SH-SY5Y (cell line): ENCODE results near the gene CELSR1.

ENCODE experiments used
- GATA2 ChIP-seq: IDR thresholded peaks from 2 replicates; pipeline ENCODE4 v1.6.1; 2011; ENCODE audit warnings: mild to moderate bottlenecking, low read depth, low read length
- GATA3 ChIP-seq: IDR thresholded peaks from 2 replicates; pipeline ENCODE4 v1.6.1; 2011; ENCODE audit warnings: low read depth, mild to moderate bottlenecking, low read length, moderate library complexity

DNA sequence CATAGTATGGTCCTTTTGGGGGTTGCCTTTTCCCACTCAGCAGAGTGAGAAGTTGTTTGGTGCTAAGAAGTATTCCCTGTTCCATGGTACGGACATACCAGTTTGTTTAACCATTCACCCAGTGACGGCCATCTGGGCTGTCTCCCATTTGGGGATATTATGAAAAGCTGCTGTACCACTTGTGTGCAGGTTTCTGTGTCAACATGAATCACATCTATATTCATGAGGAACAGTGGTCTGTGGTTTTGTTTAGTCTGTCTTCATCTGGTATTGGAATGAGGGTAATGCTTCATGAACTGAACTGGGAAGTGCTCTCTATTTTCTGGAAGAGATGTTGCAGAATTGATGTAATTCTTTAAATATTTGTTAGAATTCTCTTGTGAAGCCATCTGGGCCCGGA lies 112.4 kb downstream of the CELSR1 start:
- TF ChIP-seq GATA3 (no peak), GATA2 (no peak)
